ENCODE measurements around the gene EMCN. TPM values are rescaled to one million over a fixed set of nuclear protein-coding genes. Genes with fewer than 3 reads are reported as not detected.

The EMCN gene
- total RNA-seq, 1 experiment from 2014 or later, result not detected

GRCh38 chr4:100483796-100484195 is 34.0 kb downstream of the EMCN start:
- DNase-seq (ENCODE audit: low spot score) (no peak), ATAC-seq (no peak)
- ChIA-PET CTCF (no interaction called here), POLR2A (no interaction called here)
- Mint-ChIP-seq H3K4me1 (peaks cover 7% of the 10 kb centered on the region; the same call in 1 of the 2 replicates), H3K36me3 (no peaks in the 10 kb centered on the region), H3K27ac (no peak overlapping the region), H3K27me3 (ENCODE audit: low read depth) (no peaks in the 10 kb centered on the region), H3K4me3 (no peak overlapping the region), H3K9me3 (no peaks in the 10 kb centered on the region)
- TF ChIP-seq ZMAT4 (CRISPR knock-in tag; IDR thresholded peaks at IDR 0.05), result no peak
- TF ChIP-seq CTCF (IDR thresholded peaks at IDR 0.05), result no peak
- TF ChIP-seq ERG (CRISPR knock-in tag; IDR thresholded peaks at IDR 0.05), result no peak
- TF ChIP-seq KAT7 (CRISPR knock-in tag; IDR thresholded peaks at IDR 0.05; ENCODE audit: borderline replicate concordance), result no peak
- no peak for TF ChIP-seq FOXP4 (CRISPR knock-in tag; IDR thresholded peaks at IDR 0.05)

- Mint-ChIP-seq H3K36me3 (no peaks in the 10 kb centered on the region), H3K4me1 (peaks cover 7% of the 10 kb centered on the region; the same call in 1 of the 2 replicates), H3K9me3 (no peaks in the 10 kb centered on the region), H3K27me3 (ENCODE audit: low read depth) (no peaks in the 10 kb centered on the region), H3K27ac (no peak overlapping the region), H3K4me3 (no peak overlapping the region)
- TF ChIP-seq USF2 (CRISPR knock-in tag; IDR thresholded peaks at IDR 0.05), result no peak
- no peak for TF ChIP-seq ZNF416 (CRISPR knock-in tag; IDR thresholded peaks at IDR 0.05)
- no peak for TF ChIP-seq TEAD1 (CRISPR knock-in tag; IDR thresholded peaks at IDR 0.05)
- no peak for TF ChIP-seq ATF1 (CRISPR knock-in tag; IDR thresholded peaks at IDR 0.05)
- no peak for TF ChIP-seq ZNF219 (CRISPR knock-in tag; IDR thresholded peaks at IDR 0.05; ENCODE audit: borderline replicate concordance)
- ChIA-PET CTCF (no interaction called here), POLR2A (no interaction called here)
- DNase-seq (ENCODE audit: low spot score) (no peak), ATAC-seq (no peak)
Observed at GRCh38 chr4:100479971-100480370, 37.9 kb downstream of the EMCN start.

GRCh38 chr4:100469555-100469954 is 48.3 kb downstream of the EMCN start:
- CTCF ChIA-PET, result no interaction called here
- Mint-ChIP-seq H3K9me3 (peaks cover 5% of the 10 kb centered on the region), H3K27me3 (ENCODE audit: low read depth) (no peaks in the 10 kb centered on the region), H3K27ac (no peak overlapping the region), H3K4me3 (no peak overlapping the region), H3K4me1 (no peaks in the 10 kb centered on the region), H3K36me3 (no peaks in the 10 kb centered on the region)
- DNase-seq (ENCODE audit: low spot score) (no peak), ATAC-seq (no peak)
- POLR2A ChIA-PET, result no interaction called here
- no peak for TF ChIP-seq IRF2 (CRISPR knock-in tag; IDR thresholded peaks at IDR 0.05; ENCODE audit: borderline replicate concordance, low read depth)
- no peak for TF ChIP-seq NR2C2 (CRISPR knock-in tag; IDR thresholded peaks at IDR 0.05)

GRCh38 chr4:100466501-100466900 is 51.3 kb downstream of the EMCN start:
- no peak for ATAC-seq
- POLR2A ChIA-PET, result no interaction called here
- Mint-ChIP-seq H3K4me1 (no peaks in the 10 kb centered on the region), H3K36me3 (no peaks in the 10 kb centered on the region), H3K27me3 (ENCODE audit: low read depth) (no peaks in the 10 kb centered on the region), H3K9me3 (peaks cover 5% of the 10 kb centered on the region), H3K27ac (no peak overlapping the region), H3K4me3 (no peak overlapping the region)
- CTCF ChIA-PET, result no interaction called here
- DNase-seq (ENCODE audit: low spot score), result no peak
- TF ChIP-seq NR2C2 (CRISPR knock-in tag; IDR thresholded peaks at IDR 0.05), result no peak
- TF ChIP-seq TEAD4 (CRISPR knock-in tag; IDR thresholded peaks at IDR 0.05), result no peak
- no peak for TF ChIP-seq AFF4 (CRISPR knock-in tag; IDR thresholded peaks at IDR 0.05; ENCODE audit: borderline replicate concordance)
- no peak for TF ChIP-seq JAZF1 (CRISPR knock-in tag; IDR thresholded peaks at IDR 0.05)
- no peak for TF ChIP-seq ATF2 (CRISPR knock-in tag; IDR thresholded peaks at IDR 0.05; ENCODE audit: borderline replicate concordance, low read depth)
- TF ChIP-seq ZNF121 (CRISPR knock-in tag; IDR thresholded peaks at IDR 0.05), result no peak
- TF ChIP-seq GTF2I (CRISPR knock-in tag; conservative IDR thresholded peaks at IDR 0.05), result no peak
- TF ChIP-seq RORB (CRISPR knock-in tag; IDR thresholded peaks at IDR 0.05), result no peak
